GM13976 (cell line): ENCODE data around the gene TMEFF2.

ENCODE experiments used
- DNase-seq: peaks from one replicate; pipeline ENCODE4 v3.0.0; 2012; ENCODE audit warnings: low spot score
- in situ Hi-C: fragments of 300-500 bp; cut with MboI; formaldehyde crosslinking; loops from one replicate; pipeline ENCODE4 v1.12.0; 2022; ENCODE audit warnings: low sequenced_read_pairs, mixed read lengths, inconsistent platforms; ENCODE audit not compliant: unreplicated experiment
- TF ChIP-seq, protein P1 (sequence below): IDR thresholded peaks from 2 replicates; pipeline ENCODE4 v1.5.1; 2012; ENCODE audit warnings: borderline replicate concordance, mild to moderate bottlenecking; ENCODE audit not compliant: insufficient read depth; ENCODE audit errors: extremely low read depth, missing control alignments, control extremely low read depth

The TMEFF2 gene

DNA sequence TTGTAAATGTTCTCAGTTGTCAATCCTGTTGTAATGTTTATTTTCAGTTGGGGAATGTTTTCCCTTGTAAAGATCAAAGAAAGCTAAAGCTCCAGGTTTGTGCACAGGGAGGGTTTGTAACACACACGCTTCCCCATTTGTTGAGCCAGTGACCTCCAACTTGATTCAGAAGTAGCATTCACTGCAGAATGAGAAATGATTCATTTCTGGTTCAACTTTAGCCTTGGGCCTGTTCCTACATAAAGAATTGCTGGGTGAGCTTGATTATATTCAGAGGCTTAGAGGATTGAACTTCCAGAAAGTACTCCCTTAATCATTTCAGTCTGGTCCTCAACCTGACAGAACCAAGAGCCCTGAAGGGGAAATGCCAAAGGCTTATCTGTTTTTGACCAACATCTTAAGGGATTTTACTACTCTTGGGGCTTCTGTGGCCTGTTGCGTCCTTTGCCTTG lies 277.3 kb downstream of the TMEFF2 start:
- in situ Hi-C loops: no loop called here
- DNase-seq: no peak
- TF ChIP-seq, protein P1, sequence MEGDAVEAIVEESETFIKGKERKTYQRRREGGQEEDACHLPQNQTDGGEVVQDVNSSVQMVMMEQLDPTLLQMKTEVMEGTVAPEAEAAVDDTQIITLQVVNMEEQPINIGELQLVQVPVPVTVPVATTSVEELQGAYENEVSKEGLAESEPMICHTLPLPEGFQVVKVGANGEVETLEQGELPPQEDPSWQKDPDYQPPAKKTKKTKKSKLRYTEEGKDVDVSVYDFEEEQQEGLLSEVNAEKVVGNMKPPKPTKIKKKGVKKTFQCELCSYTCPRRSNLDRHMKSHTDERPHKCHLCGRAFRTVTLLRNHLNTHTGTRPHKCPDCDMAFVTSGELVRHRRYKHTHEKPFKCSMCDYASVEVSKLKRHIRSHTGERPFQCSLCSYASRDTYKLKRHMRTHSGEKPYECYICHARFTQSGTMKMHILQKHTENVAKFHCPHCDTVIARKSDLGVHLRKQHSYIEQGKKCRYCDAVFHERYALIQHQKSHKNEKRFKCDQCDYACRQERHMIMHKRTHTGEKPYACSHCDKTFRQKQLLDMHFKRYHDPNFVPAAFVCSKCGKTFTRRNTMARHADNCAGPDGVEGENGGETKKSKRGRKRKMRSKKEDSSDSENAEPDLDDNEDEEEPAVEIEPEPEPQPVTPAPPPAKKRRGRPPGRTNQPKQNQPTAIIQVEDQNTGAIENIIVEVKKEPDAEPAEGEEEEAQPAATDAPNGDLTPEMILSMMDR: no peak

DNA sequence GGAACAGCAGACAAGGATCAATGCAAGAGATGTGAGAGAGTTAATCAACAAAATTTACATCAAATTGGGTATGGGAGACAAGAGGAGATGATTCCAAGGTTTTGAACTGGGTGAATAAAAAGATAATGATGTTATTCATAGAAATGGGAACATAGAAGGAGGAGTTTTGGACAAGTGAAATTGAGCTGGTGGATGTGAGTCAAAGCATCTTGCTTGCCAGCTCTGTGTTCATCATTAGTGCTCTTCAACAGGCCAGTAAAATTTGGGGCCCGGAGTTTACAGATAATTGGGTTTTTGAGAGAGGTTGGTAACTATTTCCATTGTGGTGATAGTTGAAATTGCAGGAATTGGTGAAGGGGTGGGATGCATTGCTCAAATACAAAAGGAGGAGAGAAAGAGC lies 277.9 kb downstream of the TMEFF2 start:
- in situ Hi-C loops: no loop called here
- no peak for DNase-seq
- TF ChIP-seq, protein P1: no peak

DNA sequence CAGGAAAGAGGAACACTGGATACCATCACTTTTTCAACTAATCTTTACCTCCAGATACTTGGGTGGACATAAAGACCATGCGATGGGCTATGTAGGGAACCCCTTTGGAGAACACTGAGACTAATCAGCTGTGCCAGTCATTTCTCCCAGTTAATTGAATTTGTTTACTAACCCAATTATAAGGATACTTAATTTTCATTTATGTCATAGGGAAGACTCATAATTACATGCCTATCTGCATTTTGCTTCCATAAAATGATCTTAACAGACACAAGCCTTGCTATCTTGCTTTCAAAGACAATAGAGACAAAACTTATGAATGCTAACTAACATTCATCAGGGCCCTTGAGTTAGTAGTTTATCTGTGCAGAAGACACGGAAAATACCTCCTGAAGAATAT lies 279.0 kb downstream of the TMEFF2 start:
- in situ Hi-C loops: no loop called here
- DNase-seq: no peak
- TF ChIP-seq, protein P1: no peak

DNA sequence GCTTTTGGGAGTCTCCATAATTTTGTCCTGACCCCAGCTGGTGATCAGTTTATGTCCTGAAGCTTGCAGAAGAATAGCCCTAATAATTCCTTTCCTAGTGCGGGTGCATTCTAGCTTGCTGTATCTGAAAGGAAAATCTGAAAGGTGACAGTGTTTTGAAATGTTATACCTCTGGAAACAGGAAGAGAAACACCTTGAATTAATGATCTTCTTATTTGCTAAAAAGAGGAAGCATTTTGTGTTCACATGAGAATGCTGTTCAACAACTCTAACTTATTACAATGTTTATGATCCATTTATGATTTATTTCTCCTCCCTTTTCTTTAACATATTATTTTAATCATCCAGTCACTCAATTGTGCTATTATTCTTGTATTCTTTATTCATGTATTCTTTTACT lies 280.9 kb downstream of the TMEFF2 start:
- in situ Hi-C loops: no loop called here
- TF ChIP-seq, protein P1: no peak
- no peak for DNase-seq

DNA sequence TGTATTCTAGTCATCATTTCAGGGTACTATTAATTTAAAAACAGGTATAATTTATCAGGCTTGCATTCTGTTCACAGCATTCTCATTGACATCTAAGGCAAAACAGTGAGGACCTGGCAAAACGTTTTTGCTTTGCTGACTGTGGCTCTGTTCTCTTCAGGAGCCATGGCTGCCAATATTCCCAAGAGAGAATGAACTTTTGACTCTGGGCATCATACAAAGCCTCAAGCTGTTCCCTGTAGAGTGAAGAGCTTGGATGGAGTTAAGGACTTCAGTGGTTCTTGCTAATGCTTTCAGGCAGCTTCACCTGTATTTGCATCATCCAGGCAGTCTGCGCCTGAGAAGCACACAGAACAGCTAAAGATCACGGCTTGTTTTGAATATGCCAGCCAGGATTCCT lies 282.0 kb downstream of the TMEFF2 start:
- DNase-seq: no peak
- in situ Hi-C loops: no loop called here
- TF ChIP-seq, protein P1: no peak

DNA sequence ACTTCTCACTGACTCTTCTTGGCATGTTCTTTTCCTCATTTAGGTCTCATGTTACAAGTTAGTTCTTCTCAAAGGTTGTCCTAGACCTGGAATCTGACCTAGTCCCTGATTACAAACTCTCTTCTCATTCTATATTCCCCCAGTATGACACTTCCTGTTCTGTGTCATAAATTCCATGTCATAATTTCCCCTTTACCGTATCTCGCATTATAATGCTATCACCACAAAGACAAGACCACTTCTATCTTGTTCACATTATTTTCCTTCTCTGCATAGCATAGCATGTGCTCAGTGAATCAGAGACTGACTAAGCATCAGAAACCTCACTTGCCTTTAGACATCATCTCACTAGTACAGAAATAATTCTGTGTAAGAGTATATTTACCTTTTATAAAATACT lies 284.2 kb downstream of the TMEFF2 start:
- no peak for DNase-seq
- in situ Hi-C loops: no loop called here
- TF ChIP-seq, protein P1: no peak

DNA sequence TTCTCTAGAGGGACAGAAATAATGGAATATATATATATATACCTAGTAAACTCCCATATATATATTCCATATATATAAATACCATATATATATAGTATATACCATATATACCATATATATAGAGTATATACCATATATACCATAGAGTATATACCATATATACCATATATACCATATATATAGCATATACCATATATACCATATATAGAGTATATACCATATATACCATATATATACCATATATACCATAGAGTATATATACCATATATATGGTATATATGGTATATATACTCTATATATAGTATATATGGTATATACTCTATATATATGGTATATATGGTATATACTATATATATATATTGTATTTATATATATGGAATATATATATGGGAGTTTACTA lies 285.9 kb downstream of the TMEFF2 start:
- in situ Hi-C loops: no loop called here
- TF ChIP-seq, protein P1: no peak
- no peak for DNase-seq
